Smooth muscle cell (in vitro differentiated cells): ENCODE data around the gene YIPF5. TPM values are rescaled to one million over a fixed set of nuclear protein-coding genes. Genes with fewer than 3 reads are reported as not detected.

Experiments
- DNase-seq: peaks from one replicate; lab custom pipeline; 2025; ENCODE audit not compliant: unreplicated experiment; lab: John Stamatoyannopoulos, UW
- H2AFZ ChIP-seq: fragments of 200-600 bp; sonication (generic); 2 replicates; pipeline ENCODE4 v1.6.0; 2016; ENCODE audit warnings: antibody characterized with exemption, low read depth, mild to moderate bottlenecking
- H3F3A ChIP-seq: fragments of 200-600 bp; sonication (generic); 2 replicates; pipeline ENCODE4 v1.6.0; 2017; ENCODE audit warnings: antibody characterized with exemption, low read depth
- H3K27ac ChIP-seq: fragments of 200-600 bp; sonication (generic); 2 replicates; pipeline ENCODE4 v1.5.1; 2016; ENCODE audit warnings: low read depth, mild to moderate bottlenecking
- H3K27me3 ChIP-seq: fragments of 200-600 bp; sonication (generic); 2 replicates; pipeline ENCODE4 v1.6.1; 2016; ENCODE audit warnings: low read depth, mild to moderate bottlenecking
- H3K36me3 ChIP-seq: fragments of 200-600 bp; sonication (generic); 2 replicates; pipeline ENCODE4 v1.5.1; 2016; ENCODE audit warnings: low read depth
- H3K4me1 ChIP-seq: fragments of 200-600 bp; sonication (generic); 2 replicates; pipeline ENCODE4 v1.5.1; 2016; ENCODE audit warnings: low read depth
- H3K4me2 ChIP-seq: fragments of 200-600 bp; sonication (generic); 2 replicates; pipeline ENCODE4 v1.6.0; 2016; ENCODE audit warnings: mild to moderate bottlenecking
- H3K4me3 ChIP-seq: fragments of 200-600 bp; sonication (generic); 2 replicates; pipeline ENCODE4 v1.5.1; 2016; ENCODE audit warnings: mild to moderate bottlenecking
- H3K79me2 ChIP-seq: fragments of 200-600 bp; sonication (generic); 2 replicates; pipeline ENCODE4 v1.6.0; 2016; ENCODE audit warnings: low read depth, mild to moderate bottlenecking
- H3K9ac ChIP-seq: fragments of 200-600 bp; sonication (generic); 2 replicates; pipeline ENCODE4 v1.6.0; 2016; ENCODE audit warnings: low read depth
- H3K9me3 ChIP-seq: fragments of 200-600 bp; sonication (generic); replicated peaks from 2 replicates; pipeline ENCODE4 v1.5.1; 2016; ENCODE audit warnings: low read depth
- H4K20me1 ChIP-seq: fragments of 200-600 bp; sonication (generic); 2 replicates; pipeline ENCODE4 v1.6.0; 2016; ENCODE audit warnings: low read depth
- CTCF ChIP-seq: fragments of 200-600 bp; sonication (generic); IDR thresholded peaks from 2 replicates; pipeline ENCODE4 v1.5.1; 2017; ENCODE audit warnings: borderline replicate concordance, mild to moderate bottlenecking, antibody characterized with exemption; ENCODE audit not compliant: insufficient read depth, poor library complexity, severe bottlenecking
- WGBS: methylation state at CpG from one replicate; pipeline ENCODE4 v1.1.7; 2016; ENCODE audit warnings: low lambda C conversion rate; 5-methylcytosine and 5-hydroxymethylcytosine counted together
- polyA plus RNA-seq: library from polyadenylated mRNA; unstranded; fragments of >200 nt; fragmentation: Nextera tagmentation; extraction: Ambion mirVana; gene quantifications from 2 replicates; pipeline ENCODE4 v1.2.1, GENCODE V29; 2016
- total RNA-seq: library from RNA; depleted of rRNA; stranded (reverse); fragments of >200 nt; gene quantifications from 2 replicates; pipeline ENCODE4 v1.2.3, GENCODE V29; 2014

Gene YIPF5
- total and polyA plus RNA-seq, 2 experiments from 2014 or later: 192 to 215 TPM

DNA sequence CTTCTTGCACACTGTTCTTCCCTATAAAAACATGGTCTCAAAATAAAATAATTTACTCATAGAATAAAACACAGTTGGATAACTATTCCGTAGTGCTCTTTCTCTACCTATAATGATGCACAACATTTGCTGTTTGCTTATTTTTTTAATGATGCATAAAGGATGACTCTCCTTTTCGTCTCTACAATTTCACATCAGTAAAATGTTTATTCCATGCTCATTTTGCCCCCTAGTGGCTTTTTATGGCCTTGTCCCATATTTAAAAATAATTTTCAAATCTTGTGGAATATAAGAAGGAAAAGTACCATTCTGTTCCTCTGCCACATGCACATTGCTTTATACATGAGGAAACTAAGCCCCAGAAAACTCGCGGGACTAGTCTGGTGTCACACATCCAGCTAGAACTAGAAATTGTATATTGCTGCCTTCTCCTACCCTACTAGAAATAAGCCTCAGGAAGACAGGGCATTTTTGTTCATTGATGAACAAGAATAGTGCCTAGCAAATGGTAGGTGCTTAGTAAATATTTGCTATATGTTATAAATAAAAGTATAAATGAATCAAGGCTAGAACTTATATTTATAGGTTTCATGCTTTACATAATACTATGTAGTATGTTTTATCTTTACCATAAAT, 12.9 kb upstream of the YIPF5 start:
- DNase-seq: no peak
- Histone ChIP-seq H3K4me3 (no peak overlapping the region), H3K36me3 (no peaks in the 10 kb centered on the region), H3K4me2 (peak overlapping the region; percentile 33), H3K27ac (peak overlapping the region; percentile 13), H3F3A (peaks cover 4% of the 10 kb centered on the region), H3K27me3 (no peaks in the 10 kb centered on the region), H3K9me3 (no peaks in the 10 kb centered on the region), H2AFZ (no peak overlapping the region), H3K9ac (no peak overlapping the region), H3K4me1 (peaks cover 12% of the 10 kb centered on the region), H3K79me2 (no peaks in the 10 kb centered on the region), H4K20me1 (no peaks in the 10 kb centered on the region)
- WGBS: 33% methylated on average over 4 of the region's 4 CpGs
- peak; percentile 73 for TF ChIP-seq CTCF

DNA sequence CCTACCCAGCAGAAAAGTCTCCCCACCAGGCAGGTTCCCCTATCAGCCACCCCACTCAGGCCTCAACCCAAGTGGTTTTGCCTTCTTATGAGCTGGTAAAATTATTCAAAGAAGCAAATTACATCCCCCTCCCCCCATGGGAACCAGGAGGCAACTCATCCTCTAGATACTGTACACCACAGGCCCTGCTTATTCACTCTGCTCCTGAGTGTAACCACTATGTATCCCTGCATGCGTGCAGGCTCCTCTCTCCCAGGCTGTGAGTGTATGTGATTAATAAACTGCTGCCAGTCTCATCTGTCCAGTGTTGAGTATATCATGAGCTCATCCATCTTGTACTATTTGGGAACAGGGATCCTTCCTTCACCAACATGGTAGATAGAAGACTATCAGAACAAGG, 8.8 kb upstream of the YIPF5 start:
- Histone ChIP-seq H3K9ac (no peak overlapping the region), H3K4me3 (no peak overlapping the region), H4K20me1 (no peaks in the 10 kb centered on the region), H3K36me3 (no peaks in the 10 kb centered on the region), H3F3A (no peaks in the 10 kb centered on the region), H3K27ac (no peak overlapping the region), H3K4me1 (no peaks in the 10 kb centered on the region), H3K4me2 (no peak overlapping the region), H3K27me3 (peaks cover 3% of the 10 kb centered on the region), H2AFZ (no peak overlapping the region), H3K9me3 (no peaks in the 10 kb centered on the region), H3K79me2 (no peaks in the 10 kb centered on the region)
- no peak for TF ChIP-seq CTCF
- 96% methylated on average over 1 of the region's 1 CpG for WGBS
- no peak for DNase-seq

- Histone ChIP-seq H3K36me3 (no peaks in the 10 kb centered on the region), H3K9me3 (no peaks in the 10 kb centered on the region), H3K27ac (no peak overlapping the region), H3K4me3 (no peak overlapping the region), H3K79me2 (no peaks in the 10 kb centered on the region), H3F3A (no peaks in the 10 kb centered on the region), H3K4me2 (no peak overlapping the region), H3K9ac (no peak overlapping the region), H2AFZ (peak overlapping the region; percentile 63), H4K20me1 (no peaks in the 10 kb centered on the region), H3K27me3 (peaks cover 3% of the 10 kb centered on the region), H3K4me1 (no peaks in the 10 kb centered on the region)
- no peak for TF ChIP-seq CTCF
- WGBS: 79% methylated on average over 3 of the region's 3 CpGs
- DNase-seq: no peak
These were observed 7.1 kb upstream of the YIPF5 start for GRCh38 chr5:144177548-144177947.

DNA sequence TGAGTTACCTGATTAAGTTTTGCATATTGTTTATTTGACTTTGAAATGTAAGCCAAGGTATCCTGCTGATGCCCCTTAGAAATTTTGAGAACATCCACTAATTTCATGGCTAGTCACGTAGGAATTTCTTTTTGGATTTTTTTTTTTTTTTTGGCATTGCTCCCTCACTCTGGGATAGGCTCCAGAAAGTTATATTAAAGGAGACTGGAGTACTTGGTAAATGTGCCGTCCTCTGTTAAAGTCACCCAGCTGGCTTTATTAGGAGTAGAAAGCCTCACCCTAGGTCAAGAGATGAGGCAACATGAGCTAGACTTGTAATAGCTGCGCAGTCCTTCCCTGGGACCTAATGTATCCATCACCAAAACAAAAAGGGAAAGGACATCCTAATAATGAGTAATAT, 3.3 kb upstream of the YIPF5 start:
- no peak for DNase-seq
- H3K36me3 ChIP-seq: no peaks in the 10 kb centered on the region
- H3K4me1 ChIP-seq: peaks cover 8% of the 10 kb centered on the region
- no peak overlapping the region for H3K4me2 ChIP-seq
- H2AFZ ChIP-seq: no peak overlapping the region
- H3K4me3 ChIP-seq: no peak overlapping the region
- H3F3A ChIP-seq: no peaks in the 10 kb centered on the region
- no peaks in the 10 kb centered on the region for H3K9me3 ChIP-seq
- peaks cover 3% of the 10 kb centered on the region for H3K27me3 ChIP-seq
- no peak overlapping the region for H3K9ac ChIP-seq
- no peak for TF ChIP-seq CTCF
- no peak overlapping the region for H3K27ac ChIP-seq
- H4K20me1 ChIP-seq: peaks cover 8% of the 10 kb centered on the region
- 91% methylated on average over 3 of the region's 3 CpGs for WGBS
- H3K79me2 ChIP-seq: peaks cover 15% of the 10 kb centered on the region
